ENCODE measurements around the gene METTL1. TPM values are rescaled to one million over a fixed set of nuclear protein-coding genes. Genes with fewer than 3 reads are reported as not detected.
"Not testable (repeated sequence)": the region's sequence is repeated elsewhere in the genome, so short reads cannot be mapped to it uniquely, and the experiment has no call there.

METTL1 gene
- 10 to 100 TPM; 21.3 to 28.5 TPM for total RNA-seq

- peak; percentile 83 to 93 for ATAC-seq
- peaks cover 0 to 29% of the 10 kb centered on the region in 2 donors for H3K36me3 Mint-ChIP-seq
- peak within 1 kb of the TSS; percentile 89 to 94 for H3K27ac Mint-ChIP-seq
- H3K9me3 Mint-ChIP-seq = no peaks in the 10 kb centered on the region
- DNase-seq (ENCODE audit: low spot score in 2 of 2) = peak; percentile 86 to 91
Measured at GRCh38 chr12:57771873-57772428, at the start of gene METTL1. TSS of gene METTL1 (minus strand) at chr12:57772105. CDS start at chr12:57772083, 22 bp downstream.

GRCh38 chr12:57821015-57821414 lies 49.1 kb upstream of the METTL1 start:
- not testable (repeated sequence) for H3K9me3 Mint-ChIP-seq; ATAC-seq; DNase-seq (ENCODE audit: low spot score in 2 of 2); H3K36me3 Mint-ChIP-seq
- H3K27ac Mint-ChIP-seq = peak overlapping the region in 1 of 2 donors; percentile 87

GRCh38 chr12:57820119-57820518 lies 48.2 kb upstream of the METTL1 start:
- not testable (repeated sequence) for H3K9me3 Mint-ChIP-seq; H3K36me3 Mint-ChIP-seq; ATAC-seq; DNase-seq (ENCODE audit: low spot score in 2 of 2)
- peak overlapping the region in 1 of 2 donors; percentile 74 for H3K27ac Mint-ChIP-seq

GRCh38 chr12:57817990-57818331 lies 46.1 kb upstream of the METTL1 start:
- not testable (repeated sequence) for ATAC-seq; H3K36me3 Mint-ChIP-seq; H3K9me3 Mint-ChIP-seq; DNase-seq (ENCODE audit: low spot score in 2 of 2)
- H3K27ac Mint-ChIP-seq = peak overlapping the region in 1 of 2 donors; percentile 72

GRCh38 chr12:57817261-57817989 lies 45.5 kb upstream of the METTL1 start:
- Mint-ChIP-seq H3K36me3 (no peaks in the 10 kb centered on the region), H3K27ac (no peak overlapping the region), H3K9me3 (no peaks in the 10 kb centered on the region)
- DNase-seq (ENCODE audit: low spot score in 2 of 2) = no peak
- ATAC-seq = no peak

GRCh38 chr12:57816855-57817151 lies 44.9 kb upstream of the METTL1 start:
- ATAC-seq = no peak
- Mint-ChIP-seq H3K27ac (no peak overlapping the region), H3K36me3 (no peaks in the 10 kb centered on the region), H3K9me3 (no peaks in the 10 kb centered on the region)
- DNase-seq (ENCODE audit: low spot score in 2 of 2) = no peak

GRCh38 chr12:57816001-57816854 lies 44.3 kb upstream of the METTL1 start:
- Mint-ChIP-seq H3K9me3 (no peaks in the 10 kb centered on the region), H3K27ac (no peak overlapping the region), H3K36me3 (no peaks in the 10 kb centered on the region)
- ATAC-seq = no peak
- no peak for DNase-seq (ENCODE audit: low spot score in 2 of 2)

GRCh38 chr12:57815177-57816000 lies 43.5 kb upstream of the METTL1 start:
- DNase-seq (ENCODE audit: low spot score in 2 of 2) (no peak), ATAC-seq (peak in 1 of 2 donors; percentile 13)
- no peak overlapping the region for H3K27ac Mint-ChIP-seq
- no peaks in the 10 kb centered on the region for H3K36me3 Mint-ChIP-seq
- H3K9me3 Mint-ChIP-seq = no peaks in the 10 kb centered on the region

- DNase-seq (ENCODE audit: low spot score in 2 of 2) (no peak), ATAC-seq (no peak)
- Mint-ChIP-seq H3K36me3 (no peaks in the 10 kb centered on the region), H3K9me3 (no peaks in the 10 kb centered on the region), H3K27ac (peak overlapping the region in 1 of 2 donors; percentile 68)
Measured at GRCh38 chr12:57813971-57814772, 42.3 kb upstream of the METTL1 start.

- H3K36me3 Mint-ChIP-seq = no peaks in the 10 kb centered on the region
- no peak for ATAC-seq
Measured at GRCh38 chr12:57813111-57813970, 41.4 kb upstream of the METTL1 start.

GRCh38 chr12:57811028-57811755 lies 39.3 kb upstream of the METTL1 start:
- DNase-seq (ENCODE audit: low spot score in 2 of 2) = no peak
- no peak overlapping the region for H3K27ac Mint-ChIP-seq
- ATAC-seq = no peak
- H3K9me3 Mint-ChIP-seq = no peaks in the 10 kb centered on the region
- no peaks in the 10 kb centered on the region for H3K36me3 Mint-ChIP-seq

More at GRCh38 chr12:57813111-57813970, 41.4 kb upstream of the METTL1 start:
- no peak for DNase-seq (ENCODE audit: low spot score in 2 of 2)
- Mint-ChIP-seq H3K27ac (peak overlapping the region; percentile 9 to 68), H3K9me3 (no peaks in the 10 kb centered on the region)

GRCh38 chr12:57810450-57810849 lies 38.5 kb upstream of the METTL1 start:
- no peaks in the 10 kb centered on the region for H3K9me3 Mint-ChIP-seq
- no peaks in the 10 kb centered on the region for H3K36me3 Mint-ChIP-seq
- ATAC-seq = peak in 1 of 2 donors; percentile 6
- DNase-seq (ENCODE audit: low spot score in 2 of 2) = no peak
- H3K27ac Mint-ChIP-seq = peak overlapping the region in 1 of 2 donors; percentile 50

- H3K36me3 Mint-ChIP-seq = no peaks in the 10 kb centered on the region
Measured at GRCh38 chr12:57809425-57809824, 37.5 kb upstream of the METTL1 start.

GRCh38 chr12:57808351-57808750 lies 36.4 kb upstream of the METTL1 start:
- Mint-ChIP-seq H3K36me3 (no peaks in the 10 kb centered on the region), H3K27ac (no peak overlapping the region)
- ATAC-seq = no peak

More at GRCh38 chr12:57809425-57809824, 37.5 kb upstream of the METTL1 start:
- Mint-ChIP-seq H3K27ac (peak overlapping the region in 1 of 2 donors; percentile 26), H3K9me3 (no peaks in the 10 kb centered on the region)
- ATAC-seq = no peak
- DNase-seq (ENCODE audit: low spot score in 2 of 2) = no peak

More at GRCh38 chr12:57808351-57808750, 36.4 kb upstream of the METTL1 start:
- H3K9me3 Mint-ChIP-seq = no peaks in the 10 kb centered on the region
- DNase-seq (ENCODE audit: low spot score in 2 of 2) = no peak

Data from activated naive CD4-positive, alpha-beta T cell treated with anti-CD3 and anti-CD28 coated beads, Interleukin-2, amount 50 U/mL, for 72 hours (primary cell).